HL-60/S4 (cell line): ENCODE data around the gene UPF2.
"Not testable (repeated sequence)": the region's sequence is repeated elsewhere in the genome, so short reads cannot be mapped to it uniquely, and the experiment has no call there.

Experiments used
- in situ Hi-C: fragments of 300-500 bp; cut with MboI; formaldehyde crosslinking; loops from 2 replicates; pipeline ENCODE4 v1.14.3; 2022; ENCODE audit warnings: low sequenced_read_pairs

Gene UPF2

GRCh38 chr10:11909618-11910017, 133.0 kb downstream of the UPF2 start:
- in situ Hi-C loops, result no loop called here

GRCh38 chr10:11908991-11909390, 133.6 kb downstream of the UPF2 start:
- in situ Hi-C loops, result no loop called here

GRCh38 chr10:11908536-11908935, 134.1 kb downstream of the UPF2 start:
- in situ Hi-C loops, result no loop called here

GRCh38 chr10:11907914-11908313, 134.7 kb downstream of the UPF2 start:
- in situ Hi-C loops, result no loop called here

DNA sequence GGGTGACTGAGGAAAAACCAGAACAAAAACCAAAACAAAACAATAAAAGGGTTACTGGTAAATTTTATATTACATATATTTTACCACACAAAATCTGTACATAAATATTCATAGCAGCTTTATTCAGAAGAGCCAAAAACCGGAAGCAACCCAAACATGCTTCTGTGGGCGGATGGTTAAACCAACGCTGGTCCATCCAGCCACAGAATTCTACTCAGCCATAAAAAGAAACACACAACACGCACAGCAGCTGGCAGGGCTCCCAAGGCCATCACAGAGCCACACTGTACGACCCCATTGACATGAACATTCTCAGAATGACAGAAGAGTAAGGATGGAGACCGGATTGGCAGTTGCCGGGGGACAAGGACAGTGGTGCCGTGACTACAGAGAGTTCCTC, 135.9 kb downstream of the UPF2 start:
- in situ Hi-C loops, result no loop called here

- in situ Hi-C loops, result no loop called here
Observed at GRCh38 chr10:11902646-11903045, 140.0 kb downstream of the UPF2 start.

- in situ Hi-C loops, result no loop called here
Observed at GRCh38 chr10:11901833-11902475, 140.7 kb downstream of the UPF2 start.

DNA sequence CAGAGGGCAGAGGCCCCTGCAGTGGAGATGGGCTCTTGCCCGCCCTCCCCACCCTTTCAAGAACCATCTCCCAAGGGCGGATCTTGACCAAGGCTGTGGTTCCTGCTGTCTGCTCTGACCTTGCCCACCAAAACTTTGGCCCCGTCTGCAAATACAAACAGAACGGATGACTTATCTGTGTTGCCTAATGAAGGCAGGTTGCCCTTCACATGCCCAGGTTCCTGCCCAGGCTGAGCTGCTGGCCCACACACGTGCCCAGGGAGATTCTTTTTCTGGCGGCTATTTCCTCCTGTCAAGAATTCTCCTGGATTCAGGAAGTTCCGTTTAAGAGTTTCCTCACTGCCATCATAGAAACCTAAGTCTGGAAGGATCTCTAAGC, 141.2 kb downstream of the UPF2 start:
- in situ Hi-C loops, result no loop called here

- in situ Hi-C loops, result no loop called here
Observed at GRCh38 chr10:11901036-11901301, 141.6 kb downstream of the UPF2 start.

DNA sequence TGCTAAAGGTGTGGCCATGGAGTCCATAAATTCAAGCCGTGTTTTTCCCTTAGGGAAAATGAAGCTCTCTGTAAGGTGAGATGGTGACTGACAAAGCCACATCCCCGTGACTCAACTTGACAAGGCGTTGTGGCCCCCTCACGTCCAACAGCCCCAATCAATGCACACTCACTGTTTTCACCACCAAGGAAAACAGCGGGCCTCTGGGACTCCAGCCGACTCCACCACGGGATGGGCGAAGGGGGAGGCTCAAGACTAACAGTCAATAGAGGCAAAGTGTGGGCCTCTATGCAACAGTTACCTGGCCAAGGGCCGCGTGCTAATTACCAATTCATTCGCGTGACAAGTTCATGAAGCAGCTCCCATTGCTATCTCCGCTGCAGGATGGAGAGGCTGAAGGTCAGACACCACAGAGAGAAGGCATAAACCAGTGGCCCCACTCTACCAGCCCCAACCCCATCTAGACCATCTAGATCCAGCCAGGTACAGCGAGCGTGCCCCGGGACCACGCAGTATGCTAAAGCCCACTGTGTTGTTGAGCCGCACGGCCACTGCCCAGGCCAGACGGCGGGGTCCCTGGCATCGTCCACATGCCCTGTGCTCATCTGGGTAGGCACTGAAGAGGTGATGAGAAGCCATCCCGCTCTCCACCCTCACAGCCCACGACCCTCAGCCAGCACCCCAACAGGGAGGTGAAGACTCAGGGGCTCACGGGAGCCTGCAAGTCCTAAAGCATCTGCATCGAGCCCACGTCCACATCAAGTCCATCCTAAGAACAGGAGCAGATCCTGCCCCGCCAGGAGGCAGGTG, 143.3 kb downstream of the UPF2 start:
- in situ Hi-C loops, result no loop called here

GRCh38 chr10:11898372-11899066, 144.1 kb downstream of the UPF2 start:
- in situ Hi-C loops, result no loop called here

DNA sequence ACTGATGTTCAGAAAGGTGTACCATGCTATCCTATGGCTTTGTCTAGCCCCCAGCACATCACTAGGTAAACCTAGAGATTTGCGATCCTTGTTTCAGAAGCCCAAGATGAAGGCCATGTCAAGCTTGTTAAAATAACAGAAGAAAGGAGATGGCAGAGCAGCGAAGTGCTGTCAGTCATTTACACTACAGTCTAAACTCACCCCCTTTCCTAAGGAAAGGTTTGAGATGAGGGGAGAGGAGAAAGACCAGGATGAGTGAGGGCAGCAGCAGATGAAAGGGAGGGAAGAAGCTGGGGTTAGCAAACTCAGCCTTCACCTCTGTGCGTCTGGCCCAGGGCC, 144.6 kb downstream of the UPF2 start:
- in situ Hi-C loops, result no loop called here

DNA sequence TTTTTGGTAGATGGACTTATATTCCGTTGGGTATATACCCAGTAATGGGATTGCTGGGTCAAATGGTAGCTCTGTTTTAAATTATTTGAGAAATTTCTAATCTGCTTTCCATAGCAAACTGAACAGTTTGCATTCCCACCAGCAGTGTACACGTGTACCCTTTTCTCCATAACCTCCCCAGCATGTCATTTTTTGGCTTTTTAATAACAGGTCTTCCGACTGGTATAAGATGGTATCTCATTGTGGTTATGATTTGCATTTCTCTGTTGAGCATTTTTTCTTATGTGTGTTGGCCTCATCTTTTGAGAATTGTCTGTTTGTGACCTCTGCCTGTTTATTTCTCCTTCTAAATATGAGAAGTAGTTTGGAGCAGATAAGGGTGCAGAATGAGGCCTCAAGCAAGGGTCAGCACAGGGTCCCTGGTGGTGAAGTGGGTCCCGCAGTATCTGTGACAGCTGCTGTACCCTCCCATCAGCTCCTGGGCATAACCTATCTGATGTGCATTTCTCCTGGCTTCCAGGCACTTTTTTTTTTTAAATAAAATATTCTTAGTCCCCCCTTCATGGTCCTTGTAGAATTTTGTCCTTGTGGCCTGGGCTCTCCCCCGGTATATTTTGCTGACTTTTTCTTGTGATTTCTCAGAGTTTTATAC, 145.9 kb downstream of the UPF2 start:
- in situ Hi-C loops, result no loop called here

GRCh38 chr10:11895598-11895997, 147.0 kb downstream of the UPF2 start:
- in situ Hi-C loops, result no loop called here

DNA sequence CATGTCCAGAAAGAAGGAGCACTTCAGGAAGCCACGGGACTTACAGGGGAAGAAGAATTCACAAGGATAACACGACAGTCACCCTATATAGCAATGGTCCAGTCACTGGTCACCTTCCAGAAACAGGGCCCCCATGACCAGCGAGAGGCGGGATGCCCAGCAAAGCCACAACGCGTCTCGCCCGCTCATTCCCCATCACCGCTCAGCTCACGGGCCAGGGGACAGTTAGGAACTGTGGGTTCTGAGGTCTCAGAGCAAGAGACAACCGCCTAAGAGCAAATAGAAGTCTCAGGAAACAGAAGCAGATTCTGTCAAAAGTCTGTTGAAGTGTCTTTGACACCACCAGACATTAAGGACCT, 147.5 kb downstream of the UPF2 start:
- in situ Hi-C loops, result no loop called here

DNA sequence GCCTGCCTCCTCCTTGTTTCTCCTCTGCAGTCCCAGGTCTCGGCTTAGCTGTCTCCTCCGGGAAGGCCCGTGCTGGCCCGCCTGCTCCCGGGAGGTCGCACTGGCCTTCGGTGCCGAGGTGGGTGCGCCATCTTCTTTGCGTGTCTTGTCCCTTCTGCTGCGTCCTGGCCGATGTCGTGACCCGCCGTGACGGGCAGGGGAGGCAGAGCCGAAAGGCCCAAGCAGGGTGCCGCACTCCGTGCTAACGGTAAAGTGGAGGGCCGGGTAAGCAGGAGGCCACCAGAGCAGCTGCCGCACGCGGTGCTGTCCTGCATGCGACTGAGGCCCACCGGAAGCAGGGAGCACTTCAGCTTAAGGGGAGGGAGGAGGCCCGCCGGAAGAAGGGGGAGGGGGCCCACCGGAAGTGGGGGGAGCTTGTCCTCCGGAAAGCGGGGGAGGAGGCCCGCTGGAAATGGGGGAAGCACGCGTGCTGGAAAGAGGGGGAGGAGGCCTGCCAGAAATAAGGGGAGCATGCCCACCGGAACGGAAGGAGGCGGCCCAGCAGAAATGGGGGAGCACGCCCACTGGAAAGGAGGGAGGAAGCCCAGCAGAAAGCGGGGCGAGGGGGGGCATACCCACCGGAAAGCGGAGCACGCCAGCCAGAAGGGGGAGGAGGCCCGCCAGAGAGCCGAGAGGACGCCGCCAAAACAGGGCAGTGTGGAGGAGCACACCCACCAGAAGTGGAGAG, 148.1 kb downstream of the UPF2 start:
- in situ Hi-C loops, result no loop called here

- in situ Hi-C loops, result no loop called here
Observed at GRCh38 chr10:11893749-11894278, 148.8 kb downstream of the UPF2 start.

DNA sequence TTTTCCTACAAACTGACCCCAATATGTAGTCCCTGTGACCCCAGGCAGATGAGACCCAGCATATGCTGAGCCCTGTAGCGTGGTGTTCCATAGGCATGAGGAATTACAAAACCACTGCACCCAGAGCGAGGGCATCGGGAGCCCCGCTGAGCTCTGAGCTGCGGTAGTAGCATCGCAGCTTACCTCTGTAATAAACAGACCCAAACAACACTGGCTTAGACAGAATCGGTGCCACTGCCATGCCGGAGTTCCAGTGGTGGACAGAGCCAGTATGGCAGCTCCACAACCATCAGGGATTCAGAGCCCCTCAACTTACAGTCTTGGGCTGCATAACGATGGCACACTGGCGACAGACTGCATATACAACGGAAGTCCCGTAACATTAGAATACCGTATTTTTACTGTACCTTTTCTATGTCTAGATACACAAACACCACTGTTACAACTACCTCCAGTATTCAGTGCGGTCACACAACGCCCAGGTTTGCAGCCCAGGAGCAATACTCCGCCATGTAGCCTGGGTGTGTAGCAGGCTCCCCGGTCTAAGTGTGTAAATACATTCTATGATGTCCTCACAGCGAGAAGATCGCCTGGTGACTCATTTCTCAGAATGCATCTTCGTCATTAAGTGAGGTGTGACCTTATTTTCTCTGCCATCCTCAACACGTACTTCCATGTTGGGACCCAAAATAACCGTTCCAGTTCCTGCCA, 150.7 kb downstream of the UPF2 start:
- in situ Hi-C loops, result no loop called here

GRCh38 chr10:11889263-11889662, 153.3 kb downstream of the UPF2 start:
- in situ Hi-C loops, result not testable (repeated sequence)
